ENCODE data around the gene SLC2A14. TPM values are rescaled to one million over a fixed set of nuclear protein-coding genes. Genes with fewer than 3 reads are reported as not detected.
"Not testable (repeated sequence)": the region's sequence is repeated elsewhere in the genome, so short reads cannot be mapped to it uniquely, and the experiment has no call there.

Gene SLC2A14
- total RNA-seq, 1 donor from 2014 or later: not detected

DNA sequence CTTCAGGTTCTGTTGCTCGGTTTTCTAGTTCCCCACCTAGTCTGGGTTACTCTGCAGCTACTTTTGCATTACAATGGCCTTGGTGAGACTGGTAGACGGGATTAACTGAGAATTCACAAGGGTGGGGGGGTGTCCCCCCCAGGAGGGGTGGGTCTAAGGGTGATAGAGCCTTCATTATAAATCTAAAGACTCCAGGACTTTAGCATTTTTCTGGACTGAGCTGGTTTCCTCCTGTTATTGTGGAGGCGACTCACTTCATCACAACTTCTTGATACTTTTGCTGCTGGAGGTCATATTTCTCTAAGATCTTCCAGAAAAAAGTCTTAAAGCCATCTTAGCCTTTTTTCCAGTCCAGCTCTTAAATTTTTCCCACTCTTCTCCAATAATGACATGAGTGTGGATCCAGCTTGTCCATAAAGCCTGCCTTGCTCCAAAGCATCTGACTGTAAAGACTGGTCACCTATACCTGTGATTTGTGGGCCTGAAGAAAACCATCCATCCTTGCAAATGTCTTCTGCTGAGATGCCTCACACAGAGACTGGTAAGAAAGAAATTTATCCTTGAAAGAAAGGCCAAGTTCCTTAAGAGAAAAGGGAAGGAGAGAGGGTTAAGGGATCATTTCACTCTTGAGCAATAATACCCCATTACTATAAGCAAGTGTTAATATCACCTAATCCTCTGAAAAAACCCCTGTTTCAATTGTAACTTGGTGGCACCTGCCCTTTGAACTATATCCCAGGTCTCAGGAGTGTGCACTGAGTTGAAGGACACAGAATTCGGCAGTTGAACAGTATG, 19.7 kb upstream of the SLC2A14 start:
- no peak overlapping the region for H3K27ac ChIP-seq
- TF ChIP-seq, protein P1, sequence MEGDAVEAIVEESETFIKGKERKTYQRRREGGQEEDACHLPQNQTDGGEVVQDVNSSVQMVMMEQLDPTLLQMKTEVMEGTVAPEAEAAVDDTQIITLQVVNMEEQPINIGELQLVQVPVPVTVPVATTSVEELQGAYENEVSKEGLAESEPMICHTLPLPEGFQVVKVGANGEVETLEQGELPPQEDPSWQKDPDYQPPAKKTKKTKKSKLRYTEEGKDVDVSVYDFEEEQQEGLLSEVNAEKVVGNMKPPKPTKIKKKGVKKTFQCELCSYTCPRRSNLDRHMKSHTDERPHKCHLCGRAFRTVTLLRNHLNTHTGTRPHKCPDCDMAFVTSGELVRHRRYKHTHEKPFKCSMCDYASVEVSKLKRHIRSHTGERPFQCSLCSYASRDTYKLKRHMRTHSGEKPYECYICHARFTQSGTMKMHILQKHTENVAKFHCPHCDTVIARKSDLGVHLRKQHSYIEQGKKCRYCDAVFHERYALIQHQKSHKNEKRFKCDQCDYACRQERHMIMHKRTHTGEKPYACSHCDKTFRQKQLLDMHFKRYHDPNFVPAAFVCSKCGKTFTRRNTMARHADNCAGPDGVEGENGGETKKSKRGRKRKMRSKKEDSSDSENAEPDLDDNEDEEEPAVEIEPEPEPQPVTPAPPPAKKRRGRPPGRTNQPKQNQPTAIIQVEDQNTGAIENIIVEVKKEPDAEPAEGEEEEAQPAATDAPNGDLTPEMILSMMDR (IDR thresholded peaks at IDR 0.05): no peak
- H3K9me3 ChIP-seq: no peaks in the 10 kb centered on the region
- H3K27me3 ChIP-seq: no peaks in the 10 kb centered on the region
- intact Hi-C loops (cut with DNase I): no loop called here
- DNase-seq (ENCODE audit: low spot score in 2 of 2): no peak
- no peaks in the 10 kb centered on the region for H3K36me3 ChIP-seq
- no peaks in the 10 kb centered on the region for H3K4me1 ChIP-seq
- H3K4me3 ChIP-seq: no peak overlapping the region

DNA sequence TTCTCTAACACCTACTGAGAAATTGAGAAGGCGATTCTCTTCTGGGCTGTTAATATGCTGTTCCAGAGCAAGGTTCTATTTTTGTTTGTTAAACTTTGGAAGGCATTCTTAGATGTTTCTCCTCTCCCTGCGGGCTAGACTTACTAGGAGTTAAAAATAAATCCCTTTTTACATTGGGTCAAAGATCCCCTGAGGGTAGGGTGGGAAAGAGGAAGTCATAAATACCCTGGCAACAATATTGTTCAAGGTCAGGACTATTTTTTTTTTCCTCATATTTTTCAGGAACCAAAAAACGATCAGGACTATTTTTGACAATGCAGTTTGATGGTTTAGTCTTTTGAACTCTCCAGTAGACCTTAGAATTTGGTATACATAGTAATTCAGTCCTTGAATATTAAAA, 12.0 kb upstream of the SLC2A14 start:
- H3K36me3 ChIP-seq: no peaks in the 10 kb centered on the region
- H3K27me3 ChIP-seq: no peaks in the 10 kb centered on the region
- H3K27ac ChIP-seq: no peak overlapping the region
- H3K9me3 ChIP-seq: no peaks in the 10 kb centered on the region
- no peaks in the 10 kb centered on the region for H3K4me1 ChIP-seq
- TF ChIP-seq, protein P1 (IDR thresholded peaks at IDR 0.05): no peak
- no peak overlapping the region for H3K4me3 ChIP-seq
- no peak for DNase-seq (ENCODE audit: low spot score in 2 of 2)
- intact Hi-C loops (cut with DNase I): no loop called here

DNA sequence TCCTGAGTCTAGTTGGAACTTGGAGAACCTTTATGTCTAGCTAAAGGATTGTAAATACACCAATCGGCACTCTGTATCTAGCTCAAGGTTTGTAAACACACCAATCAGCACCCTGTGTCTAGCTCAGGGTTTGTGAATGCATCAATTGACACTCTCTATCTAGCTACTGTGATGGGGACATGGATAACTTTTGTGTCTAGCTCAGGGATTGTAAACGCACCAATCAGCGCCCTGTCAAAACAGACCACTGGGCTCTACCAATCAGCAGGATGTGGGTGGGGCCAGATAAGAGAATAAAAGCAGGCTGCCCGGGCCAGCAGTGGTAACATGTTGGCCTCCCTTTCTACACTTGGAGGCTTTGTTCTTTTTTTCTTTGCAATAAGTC, 9.0 kb upstream of the SLC2A14 start:
- intact Hi-C loops (cut with DNase I); H3K9me3 ChIP-seq; DNase-seq (ENCODE audit: low spot score in 2 of 2); H3K4me1 ChIP-seq; H3K27me3 ChIP-seq; H3K27ac ChIP-seq; H3K4me3 ChIP-seq; H3K36me3 ChIP-seq: not testable (repeated sequence)

DNA sequence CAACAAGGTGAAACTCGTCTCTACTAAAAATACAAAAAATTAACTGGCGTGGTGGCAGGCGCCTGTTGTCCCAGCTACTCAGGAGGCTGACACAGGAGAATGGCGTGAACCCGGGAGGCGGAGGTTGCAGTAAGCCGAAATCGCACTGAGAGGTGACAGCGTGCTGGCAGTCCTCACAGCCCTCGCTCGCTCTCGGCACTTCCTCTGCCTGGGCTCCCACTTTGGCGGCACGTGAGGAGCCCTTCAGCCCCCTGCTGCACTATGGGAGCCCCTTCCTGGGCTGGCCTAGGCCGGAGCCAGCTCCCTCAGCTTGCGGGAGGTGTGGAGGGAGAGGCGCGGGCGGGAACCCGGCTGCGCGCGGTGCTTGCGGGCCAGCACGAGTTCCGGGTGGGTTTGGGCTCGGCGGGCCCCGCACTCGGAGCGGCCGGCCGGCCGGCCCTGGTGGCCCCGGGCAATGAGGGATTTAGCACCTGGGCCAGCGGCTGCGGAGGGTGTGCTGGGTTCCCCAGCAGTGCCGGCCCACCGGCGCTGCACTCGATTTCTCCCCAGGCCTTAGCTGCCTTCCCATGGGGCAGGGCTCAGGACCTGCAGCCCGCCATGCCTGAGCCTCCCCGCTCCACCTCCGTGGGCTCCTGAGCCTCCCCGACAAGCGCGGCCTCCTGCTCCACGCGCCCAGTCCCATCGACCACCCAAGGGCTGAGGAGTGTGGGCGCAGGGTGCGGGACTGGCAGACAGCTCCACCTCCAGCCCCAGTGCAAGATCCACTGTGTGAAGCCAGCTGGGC, 8.4 kb upstream of the SLC2A14 start:
- H3K4me1 ChIP-seq; H3K27ac ChIP-seq; H3K9me3 ChIP-seq; H3K27me3 ChIP-seq; intact Hi-C loops (cut with DNase I); H3K36me3 ChIP-seq; DNase-seq (ENCODE audit: low spot score in 2 of 2); H3K4me3 ChIP-seq: not testable (repeated sequence)

DNA sequence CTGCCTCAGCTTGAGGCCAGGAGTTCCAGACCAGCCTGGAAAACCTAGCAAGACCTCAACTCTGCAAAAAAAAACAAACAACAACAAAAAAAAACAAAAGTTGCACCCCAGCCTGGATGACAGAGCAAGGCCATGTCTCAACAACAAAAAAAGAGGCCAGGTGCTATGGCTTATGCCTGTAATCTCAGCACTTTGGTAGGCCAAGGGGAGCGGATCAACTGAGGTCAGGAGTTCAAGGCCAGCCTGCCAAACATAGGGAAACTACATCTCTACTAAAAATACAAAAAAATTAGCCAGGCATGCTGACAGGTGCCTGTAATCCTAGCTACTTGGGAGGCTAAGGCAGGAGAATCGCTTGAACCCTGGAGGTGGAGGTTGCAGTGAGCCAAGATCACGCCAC, 6.5 kb upstream of the SLC2A14 start:
- intact Hi-C loops (cut with DNase I): no loop called here
- H3K27me3 ChIP-seq: no peaks in the 10 kb centered on the region
- no peak overlapping the region for H3K4me3 ChIP-seq
- no peak overlapping the region for H3K27ac ChIP-seq
- TF ChIP-seq, protein P1 (IDR thresholded peaks at IDR 0.05): no peak
- H3K9me3 ChIP-seq: no peaks in the 10 kb centered on the region
- H3K36me3 ChIP-seq: no peaks in the 10 kb centered on the region
- no peak for DNase-seq (ENCODE audit: low spot score in 2 of 2)
- H3K4me1 ChIP-seq: no peaks in the 10 kb centered on the region

DNA sequence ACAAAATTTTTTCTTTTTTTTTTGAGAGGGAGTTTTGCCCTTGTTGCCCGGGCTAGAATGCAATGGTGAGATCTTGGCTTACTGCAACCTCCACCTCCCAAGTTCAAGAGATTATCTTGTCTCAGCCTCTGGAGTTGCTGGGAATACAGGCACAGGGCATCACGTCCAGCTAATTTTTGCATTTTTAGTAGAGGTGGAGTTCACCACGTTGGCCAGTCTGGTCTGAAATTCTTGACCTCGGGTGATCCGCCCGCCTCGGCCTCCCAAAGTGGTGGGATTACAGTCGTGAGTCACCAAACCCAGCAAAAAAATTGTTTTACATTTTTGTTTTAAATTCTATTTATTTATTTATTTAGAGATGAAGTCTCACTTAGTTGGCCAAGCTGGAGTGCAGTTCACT, 4.7 kb upstream of the SLC2A14 start:
- H3K4me3 ChIP-seq: no peak overlapping the region
- no peak overlapping the region for H3K27ac ChIP-seq
- no peaks in the 10 kb centered on the region for H3K9me3 ChIP-seq
- H3K36me3 ChIP-seq: no peaks in the 10 kb centered on the region
- TF ChIP-seq, protein P1 (IDR thresholded peaks at IDR 0.05): no peak
- no peak for DNase-seq (ENCODE audit: low spot score in 2 of 2)
- intact Hi-C loops (cut with DNase I): no loop called here
- peaks cover 6% of the 10 kb centered on the region for H3K27me3 ChIP-seq
- no peaks in the 10 kb centered on the region for H3K4me1 ChIP-seq
